Measurements from ENCODE around the gene RASGRF1. TPM values are rescaled to one million over a fixed set of nuclear protein-coding genes. Genes with fewer than 3 reads are reported as not detected.
"Not testable (repeated sequence)": the region's sequence is repeated elsewhere in the genome, so short reads cannot be mapped to it uniquely, and the experiment has no call there.

The RASGRF1 gene
- total and polyA plus RNA-seq, 9 donors, result 0.23 to 9.5 (median 1.0) TPM; not detected in 1

DNA sequence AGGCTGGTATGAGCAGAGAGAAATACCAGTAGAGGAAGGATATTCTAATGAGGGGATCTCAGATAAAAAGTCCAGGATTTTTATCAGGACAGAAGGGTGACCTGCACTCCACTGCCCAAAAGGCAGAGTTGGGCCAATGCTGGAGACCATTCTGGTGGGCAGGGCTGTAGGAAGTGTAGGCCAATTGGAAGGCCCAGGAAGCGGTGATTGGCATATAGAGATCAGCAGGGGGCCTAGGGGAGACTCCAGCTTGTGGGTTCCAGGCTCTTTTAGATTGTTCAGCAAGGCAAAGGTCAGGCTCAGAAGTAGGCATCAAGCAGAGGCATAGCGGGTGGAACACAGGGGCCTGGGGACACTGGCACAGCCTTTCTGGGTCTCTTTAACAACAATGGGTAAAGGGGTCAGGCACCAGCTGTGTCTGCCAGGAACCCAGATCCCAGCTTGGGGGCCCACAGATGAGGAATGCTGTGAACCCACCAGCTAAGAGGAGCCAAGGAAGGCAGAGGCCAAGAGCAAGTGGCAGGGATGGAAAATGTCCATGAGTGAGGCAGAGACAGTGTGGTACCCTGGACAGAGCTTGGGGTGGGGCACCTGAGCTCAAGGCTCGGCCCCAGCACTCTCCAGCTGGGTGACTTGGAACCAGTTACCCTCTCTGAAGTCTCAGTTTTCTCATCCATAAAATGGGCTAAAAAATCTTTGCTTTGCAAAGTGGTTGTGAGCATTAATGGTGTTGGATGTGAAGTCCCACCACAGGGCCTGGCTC, 27.0 kb upstream of the RASGRF1 start:
- no peak overlapping the region for H3K27ac ChIP-seq
- no peaks in the 10 kb centered on the region for H3K27me3 ChIP-seq
- H3K36me3 ChIP-seq, result no peaks in the 10 kb centered on the region
- H3K4me3 ChIP-seq, result no peak overlapping the region
- H3K9me3 ChIP-seq, result no peaks in the 10 kb centered on the region
- WGBS, 3 donors, result 66 to 81% (median 72%) methylated on average over 3 of the region's 3 CpGs
- intact Hi-C loops (cut with DNase I), result no loop called here
- no peak for DNase-seq
- H3K4me1 ChIP-seq (ENCODE audit: insufficient read depth), result no peaks in the 10 kb centered on the region
- TF ChIP-seq, protein P1, sequence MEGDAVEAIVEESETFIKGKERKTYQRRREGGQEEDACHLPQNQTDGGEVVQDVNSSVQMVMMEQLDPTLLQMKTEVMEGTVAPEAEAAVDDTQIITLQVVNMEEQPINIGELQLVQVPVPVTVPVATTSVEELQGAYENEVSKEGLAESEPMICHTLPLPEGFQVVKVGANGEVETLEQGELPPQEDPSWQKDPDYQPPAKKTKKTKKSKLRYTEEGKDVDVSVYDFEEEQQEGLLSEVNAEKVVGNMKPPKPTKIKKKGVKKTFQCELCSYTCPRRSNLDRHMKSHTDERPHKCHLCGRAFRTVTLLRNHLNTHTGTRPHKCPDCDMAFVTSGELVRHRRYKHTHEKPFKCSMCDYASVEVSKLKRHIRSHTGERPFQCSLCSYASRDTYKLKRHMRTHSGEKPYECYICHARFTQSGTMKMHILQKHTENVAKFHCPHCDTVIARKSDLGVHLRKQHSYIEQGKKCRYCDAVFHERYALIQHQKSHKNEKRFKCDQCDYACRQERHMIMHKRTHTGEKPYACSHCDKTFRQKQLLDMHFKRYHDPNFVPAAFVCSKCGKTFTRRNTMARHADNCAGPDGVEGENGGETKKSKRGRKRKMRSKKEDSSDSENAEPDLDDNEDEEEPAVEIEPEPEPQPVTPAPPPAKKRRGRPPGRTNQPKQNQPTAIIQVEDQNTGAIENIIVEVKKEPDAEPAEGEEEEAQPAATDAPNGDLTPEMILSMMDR (IDR thresholded peaks at IDR 0.05), result no peak
- TF ChIP-seq POLR2A (IDR thresholded peaks at IDR 0.05) (no peak), EP300 (IDR thresholded peaks at IDR 0.05) (no peak)

- intact Hi-C loops (cut with DNase I), result no loop called here
- Histone ChIP-seq H3K36me3 (no peaks in the 10 kb centered on the region), H3K27ac (no peak overlapping the region), H3K4me1 (ENCODE audit: insufficient read depth) (no peaks in the 10 kb centered on the region), H3K9me3 (no peaks in the 10 kb centered on the region), H3K4me3 (no peak overlapping the region), H3K27me3 (no peaks in the 10 kb centered on the region)
- TF ChIP-seq, protein P1 (IDR thresholded peaks at IDR 0.05), result no peak
- no peak for TF ChIP-seq EP300 (IDR thresholded peaks at IDR 0.05)
- no peak for TF ChIP-seq POLR2A (IDR thresholded peaks at IDR 0.05)
- WGBS, 3 donors, result 89 to 96% (median 95%) methylated on average over 4 of the region's 4 CpGs
- no peak for DNase-seq
Observed at GRCh38 chr15:79116771-79117170, 26.2 kb upstream of the RASGRF1 start.

DNA sequence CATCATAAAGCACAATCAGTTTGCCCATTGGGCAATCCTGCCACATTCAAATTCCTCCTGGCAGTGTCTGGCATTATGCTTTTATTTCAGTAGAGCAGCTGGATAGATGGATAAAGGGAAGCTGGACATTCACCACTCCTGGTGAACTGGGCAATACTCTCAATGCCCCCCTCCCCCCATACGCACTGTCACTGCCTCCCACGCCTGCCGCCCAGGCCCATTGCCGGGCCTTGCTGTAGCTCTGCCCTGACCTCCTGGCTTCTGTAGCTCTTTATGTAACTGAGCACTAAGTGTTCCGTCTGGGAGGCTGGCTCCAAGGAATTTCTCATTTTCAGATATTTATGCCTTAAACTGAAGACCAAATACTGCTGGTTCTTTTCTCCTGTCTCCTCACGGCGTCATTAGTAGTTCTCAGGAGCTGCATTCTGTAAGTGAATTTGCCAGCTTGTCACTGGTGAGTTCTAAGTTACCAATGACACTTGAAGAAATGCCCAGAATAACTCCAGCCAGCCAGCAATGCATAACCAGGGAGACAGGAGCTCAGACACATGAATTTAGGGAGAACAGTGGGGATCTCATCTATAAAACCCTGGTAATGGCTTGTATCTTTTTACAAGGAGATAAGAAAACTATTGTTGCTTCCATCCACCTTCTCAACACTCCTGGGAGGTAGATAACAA, 25.5 kb upstream of the RASGRF1 start:
- intact Hi-C loops (cut with DNase I), result no loop called here
- no peak overlapping the region for H3K4me3 ChIP-seq
- TF ChIP-seq POLR2A (IDR thresholded peaks at IDR 0.05) (no peak), EP300 (IDR thresholded peaks at IDR 0.05) (no peak)
- TF ChIP-seq, protein P1 (IDR thresholded peaks at IDR 0.05), result no peak
- peak in 2 of 5 donors; percentile 16 to 79 for DNase-seq
- H3K9me3 ChIP-seq, result no peaks in the 10 kb centered on the region
- H3K36me3 ChIP-seq, result no peaks in the 10 kb centered on the region
- H3K27me3 ChIP-seq, result no peaks in the 10 kb centered on the region
- H3K4me1 ChIP-seq (ENCODE audit: insufficient read depth), result no peaks in the 10 kb centered on the region
- no peak overlapping the region for H3K27ac ChIP-seq
- 8 to 17% (median 16%) methylated on average over 7 of the region's 7 CpGs for WGBS, 3 donors

GRCh38 chr15:79113831-79114230, 23.3 kb upstream of the RASGRF1 start:
- H3K4me1 ChIP-seq (ENCODE audit: insufficient read depth), result no peaks in the 10 kb centered on the region
- TF ChIP-seq EP300 (IDR thresholded peaks at IDR 0.05), result no peak
- TF ChIP-seq, protein P1 (IDR thresholded peaks at IDR 0.05), result no peak
- no peaks in the 10 kb centered on the region for H3K27me3 ChIP-seq
- intact Hi-C loops (cut with DNase I), result no loop called here
- no peaks in the 10 kb centered on the region for H3K36me3 ChIP-seq
- H3K27ac ChIP-seq, result no peak overlapping the region
- DNase-seq, result no peak
- no peak overlapping the region for H3K4me3 ChIP-seq
- WGBS, 3 donors, result 75 to 82% (median 82%) methylated on average over 2 of the region's 2 CpGs
- H3K9me3 ChIP-seq, result no peaks in the 10 kb centered on the region

- H3K4me1 ChIP-seq (ENCODE audit: insufficient read depth); H3K36me3 ChIP-seq; DNase-seq; H3K4me3 ChIP-seq; H3K9me3 ChIP-seq; H3K27ac ChIP-seq; H3K27me3 ChIP-seq; intact Hi-C loops (cut with DNase I): not testable (repeated sequence)
Observed at GRCh38 chr15:79111404-79111803, 20.8 kb upstream of the RASGRF1 start.

Data from ovary (tissue), 9 donors.